ENCODE data around the gene KCNMA1.

GRCh38 chr10:77117501-77117900 is 520.1 kb downstream of the KCNMA1 start:
- TF ChIP-seq, protein P1, sequence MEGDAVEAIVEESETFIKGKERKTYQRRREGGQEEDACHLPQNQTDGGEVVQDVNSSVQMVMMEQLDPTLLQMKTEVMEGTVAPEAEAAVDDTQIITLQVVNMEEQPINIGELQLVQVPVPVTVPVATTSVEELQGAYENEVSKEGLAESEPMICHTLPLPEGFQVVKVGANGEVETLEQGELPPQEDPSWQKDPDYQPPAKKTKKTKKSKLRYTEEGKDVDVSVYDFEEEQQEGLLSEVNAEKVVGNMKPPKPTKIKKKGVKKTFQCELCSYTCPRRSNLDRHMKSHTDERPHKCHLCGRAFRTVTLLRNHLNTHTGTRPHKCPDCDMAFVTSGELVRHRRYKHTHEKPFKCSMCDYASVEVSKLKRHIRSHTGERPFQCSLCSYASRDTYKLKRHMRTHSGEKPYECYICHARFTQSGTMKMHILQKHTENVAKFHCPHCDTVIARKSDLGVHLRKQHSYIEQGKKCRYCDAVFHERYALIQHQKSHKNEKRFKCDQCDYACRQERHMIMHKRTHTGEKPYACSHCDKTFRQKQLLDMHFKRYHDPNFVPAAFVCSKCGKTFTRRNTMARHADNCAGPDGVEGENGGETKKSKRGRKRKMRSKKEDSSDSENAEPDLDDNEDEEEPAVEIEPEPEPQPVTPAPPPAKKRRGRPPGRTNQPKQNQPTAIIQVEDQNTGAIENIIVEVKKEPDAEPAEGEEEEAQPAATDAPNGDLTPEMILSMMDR (IDR thresholded peaks at IDR 0.05), result no peak
- TF ChIP-seq EZH2 (IDR thresholded peaks at IDR 0.05; ENCODE audit: borderline replicate concordance, insufficient read depth, low read depth, low read length, poor library complexity, severe bottlenecking), result no peak

Data from B cell (primary cell).